Vagina (tissue), 2 donors: ENCODE results near the gene PIP4K2C. TPM values are rescaled to one million over a fixed set of nuclear protein-coding genes. Genes with fewer than 3 reads are reported as not detected.

Experiments used
- DNase-seq, 2 donors: peaks; one replicate each; pipeline ENCODE4 v3.0.0-alpha.2; 2017; ENCODE audit errors: extremely low spot score in 2 of 2
- H3K27ac ChIP-seq: fragments of 200-600 bp; sonication (generic); one replicate; pipeline ENCODE4 v1.5.1; 2019
- H3K27me3 ChIP-seq: fragments of 200-600 bp; sonication (generic); one replicate; pipeline ENCODE4 v1.5.1; 2019
- H3K36me3 ChIP-seq, 2 donors: fragments of 200-600 bp; sonication (generic); one replicate each; pipeline ENCODE4 v1.5.1; 2017 to 2019
- H3K4me1 ChIP-seq: fragments of 200-600 bp; sonication (generic); one replicate; pipeline ENCODE4 v1.5.1; 2019
- H3K4me3 ChIP-seq, 2 donors: fragments of 200-600 bp; sonication (generic); 1 replicate in 1 of 2; 2 replicates in 1 of 2; pipeline ENCODE4 v1.5.1; 2016 to 2019
- H3K9me3 ChIP-seq: fragments of 200-600 bp; sonication (generic); one replicate; pipeline ENCODE4 v1.5.1; 2019
- POLR2A ChIP-seq, 2 donors: fragments of 450-650 bp; IDR thresholded peaks; one replicate each; pipeline ENCODE4 v1.6.1; 2017; ENCODE audit warnings: antibody characterized with exemption in 2 of 2, mild to moderate bottlenecking in 2 of 2, moderate library complexity in 2 of 2
- POLR2AphosphoS5 ChIP-seq, 2 donors: sonication (generic); formaldehyde crosslinking; IDR thresholded peaks; one replicate each; pipeline ENCODE4 v1.9.0; 2017; ENCODE audit warnings: antibody characterized with exemption in 2 of 2, mild to moderate bottlenecking in 2 of 2, low read depth in 1 of 2; ENCODE audit not compliant: insufficient read depth in 1 of 2
- intact Hi-C: fragments of 100-400 bp; cut with DNase I; formaldehyde crosslinking; loops from one replicate; pipeline ENCODE4 v1.15.1; 2023
- total RNA-seq: library from RNA; depleted of rRNA; stranded (reverse); fragments of >200 nt; gene quantifications from one replicate; pipeline ENCODE4 v1.2.3, GENCODE V29; 2016
- TF ChIP-seq, protein P1 (sequence below), 3 experiments: fragments of 450-650 bp in 2 of 3; fragments of 200-600 bp in 1 of 3; sonication (generic) in 1 of 3; IDR thresholded peaks; one replicate each; pipeline ENCODE4 v1.5.1; 2017 to 2019; ENCODE audit warnings: antibody characterized with exemption in 3 of 3, mild to moderate bottlenecking in 2 of 3, moderate library complexity in 2 of 3

PIP4K2C gene
- total RNA-seq, 1 donor from 2014 or later: 16.7 TPM

DNA sequence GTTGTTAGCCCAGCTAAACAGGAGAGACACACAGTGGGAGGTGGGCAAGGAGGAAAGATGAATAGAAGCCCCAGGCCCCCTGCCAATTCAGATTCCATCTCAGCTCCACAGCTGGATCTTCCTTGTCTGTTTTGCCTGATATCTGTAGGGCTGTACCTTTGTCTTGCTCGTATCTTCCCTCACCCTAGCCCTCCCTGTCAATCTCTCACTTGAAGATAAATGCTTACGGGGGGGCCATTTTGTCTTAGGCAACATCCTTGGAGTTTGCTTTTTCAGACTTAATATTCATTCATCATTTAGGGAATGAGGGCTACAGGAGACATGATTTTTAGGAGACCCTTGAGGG, 38.7 kb upstream of the PIP4K2C start:
- DNase-seq: no peak

DNA sequence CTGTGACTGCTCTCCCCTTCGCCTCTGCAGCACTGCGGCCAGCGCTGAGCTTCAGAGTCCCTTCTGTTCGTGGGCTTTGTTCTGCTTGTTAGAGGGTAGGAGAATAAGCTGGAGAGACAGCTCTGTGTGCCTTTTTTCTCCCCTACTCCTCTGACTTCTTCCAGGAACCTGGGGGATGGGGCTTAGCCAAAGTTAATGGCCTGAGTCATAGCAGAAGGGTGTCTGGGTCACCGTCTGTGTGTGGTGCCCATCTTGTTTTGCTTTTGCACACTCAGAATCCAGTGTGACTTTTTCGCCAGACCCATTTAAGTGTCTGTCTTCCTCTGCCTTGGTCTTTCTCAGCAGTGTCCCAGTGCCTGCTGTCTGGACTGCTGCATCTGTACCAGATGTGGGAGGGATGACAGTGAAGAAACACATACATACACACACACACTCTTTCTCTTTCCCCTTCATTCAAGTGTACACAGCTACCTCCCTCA, 38.1 kb upstream of the PIP4K2C start:
- Histone ChIP-seq H3K4me1 (peaks cover 13% of the 10 kb centered on the region), H3K27ac (no peak overlapping the region), H3K4me3 (no peak overlapping the region), H3K36me3 (no peaks in the 10 kb centered on the region), H3K9me3 (no peaks in the 10 kb centered on the region), H3K27me3 (no peaks in the 10 kb centered on the region)
- DNase-seq: no peak
- TF ChIP-seq POLR2A (IDR thresholded peaks at IDR 0.05) (no peak), POLR2AphosphoS5 (IDR thresholded peaks at IDR 0.05; ENCODE audit: insufficient read depth in 1 of 2, low read depth in 1 of 2) (no peak)
- TF ChIP-seq, protein P1, sequence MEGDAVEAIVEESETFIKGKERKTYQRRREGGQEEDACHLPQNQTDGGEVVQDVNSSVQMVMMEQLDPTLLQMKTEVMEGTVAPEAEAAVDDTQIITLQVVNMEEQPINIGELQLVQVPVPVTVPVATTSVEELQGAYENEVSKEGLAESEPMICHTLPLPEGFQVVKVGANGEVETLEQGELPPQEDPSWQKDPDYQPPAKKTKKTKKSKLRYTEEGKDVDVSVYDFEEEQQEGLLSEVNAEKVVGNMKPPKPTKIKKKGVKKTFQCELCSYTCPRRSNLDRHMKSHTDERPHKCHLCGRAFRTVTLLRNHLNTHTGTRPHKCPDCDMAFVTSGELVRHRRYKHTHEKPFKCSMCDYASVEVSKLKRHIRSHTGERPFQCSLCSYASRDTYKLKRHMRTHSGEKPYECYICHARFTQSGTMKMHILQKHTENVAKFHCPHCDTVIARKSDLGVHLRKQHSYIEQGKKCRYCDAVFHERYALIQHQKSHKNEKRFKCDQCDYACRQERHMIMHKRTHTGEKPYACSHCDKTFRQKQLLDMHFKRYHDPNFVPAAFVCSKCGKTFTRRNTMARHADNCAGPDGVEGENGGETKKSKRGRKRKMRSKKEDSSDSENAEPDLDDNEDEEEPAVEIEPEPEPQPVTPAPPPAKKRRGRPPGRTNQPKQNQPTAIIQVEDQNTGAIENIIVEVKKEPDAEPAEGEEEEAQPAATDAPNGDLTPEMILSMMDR (IDR thresholded peaks at IDR 0.05): no peak
- intact Hi-C loops: no loop called here

More for the DNA sequence above, 38.7 kb upstream of the PIP4K2C start:
- H3K4me3 ChIP-seq: no peak overlapping the region
- no peaks in the 10 kb centered on the region for H3K27me3 ChIP-seq
- no peak overlapping the region for H3K27ac ChIP-seq
- H3K9me3 ChIP-seq: no peaks in the 10 kb centered on the region
- peaks cover 13% of the 10 kb centered on the region for H3K4me1 ChIP-seq
- no peak for TF ChIP-seq POLR2A (IDR thresholded peaks at IDR 0.05)
- TF ChIP-seq, protein P1 (IDR thresholded peaks at IDR 0.05): no peak
- intact Hi-C loops: no loop called here
- H3K36me3 ChIP-seq: no peaks in the 10 kb centered on the region

DNA sequence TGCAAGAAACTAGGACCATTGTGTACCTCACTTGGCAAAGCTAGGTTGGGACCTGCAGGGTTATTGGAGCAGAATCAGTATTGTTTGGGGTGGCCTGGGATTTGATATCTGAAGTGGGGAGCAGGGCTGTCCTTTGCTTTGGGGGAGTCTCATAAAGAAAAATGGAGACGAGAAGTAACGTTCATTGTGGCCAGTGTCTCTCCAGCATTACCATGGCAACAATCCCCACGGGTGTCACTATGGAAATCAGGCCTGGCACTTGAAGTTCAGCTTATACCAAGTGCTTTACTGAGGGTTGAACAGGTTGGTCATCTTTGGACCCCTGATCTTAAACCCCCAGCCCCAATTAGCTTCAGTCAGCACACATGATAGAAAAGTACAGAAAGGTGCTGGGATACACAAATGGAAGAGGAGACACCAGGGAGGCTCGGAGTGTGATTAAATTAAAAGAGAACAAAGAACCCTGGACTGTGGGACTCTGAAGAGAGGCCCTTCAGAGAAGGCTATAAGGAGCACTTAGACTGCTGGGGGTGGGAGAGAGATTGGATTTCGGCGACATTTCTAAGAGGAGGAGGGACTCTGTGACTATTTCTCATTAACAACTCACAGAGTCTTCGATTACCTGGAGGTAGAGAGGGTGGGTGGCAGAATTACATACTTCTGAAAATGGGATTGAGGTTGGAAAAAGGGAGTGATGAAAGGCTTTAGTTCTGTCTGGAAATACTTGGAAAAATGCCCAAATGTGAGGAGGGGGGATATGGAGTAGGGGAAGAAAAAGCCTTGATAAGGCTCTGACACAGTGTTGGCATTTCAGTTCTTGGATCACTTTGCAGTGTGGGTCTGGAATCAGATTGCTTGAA, 37.4 kb upstream of the PIP4K2C start:
- Histone ChIP-seq H3K4me1 (peaks cover 13% of the 10 kb centered on the region), H3K27me3 (no peaks in the 10 kb centered on the region), H3K4me3 (no peak overlapping the region), H3K9me3 (no peaks in the 10 kb centered on the region), H3K36me3 (no peaks in the 10 kb centered on the region), H3K27ac (no peak overlapping the region)
- no peak for TF ChIP-seq POLR2A (IDR thresholded peaks at IDR 0.05)
- intact Hi-C loops: no loop called here
- no peak for DNase-seq

DNA sequence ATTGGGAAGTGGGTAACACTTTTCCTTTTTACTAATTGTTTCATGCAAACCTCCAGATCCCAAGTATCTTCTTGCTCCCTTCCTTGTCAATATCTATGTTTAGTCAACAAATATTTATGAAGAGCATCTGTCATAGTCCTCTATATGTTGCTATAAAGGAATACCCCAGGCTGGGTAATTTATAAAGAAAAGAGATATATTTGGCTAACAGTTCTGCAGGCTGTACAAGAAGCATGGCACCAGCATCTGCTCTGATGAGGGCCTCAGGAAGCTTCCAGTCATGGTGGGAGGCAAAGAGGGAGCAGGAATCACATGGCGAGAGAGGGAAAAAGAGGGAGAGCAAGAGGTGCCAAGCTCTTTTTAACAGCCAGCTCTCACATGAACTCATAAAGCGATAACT, 36.5 kb upstream of the PIP4K2C start:
- H3K27me3 ChIP-seq: no peaks in the 10 kb centered on the region
- H3K36me3 ChIP-seq: no peaks in the 10 kb centered on the region
- no peak for DNase-seq
- no peak overlapping the region for H3K27ac ChIP-seq
- TF ChIP-seq, protein P1 (IDR thresholded peaks at IDR 0.05): no peak
- TF ChIP-seq POLR2A (IDR thresholded peaks at IDR 0.05): no peak
- no peak for TF ChIP-seq POLR2AphosphoS5 (IDR thresholded peaks at IDR 0.05; ENCODE audit: insufficient read depth in 1 of 2, low read depth in 1 of 2)
- peaks cover 10% of the 10 kb centered on the region for H3K4me1 ChIP-seq
- H3K4me3 ChIP-seq: no peak overlapping the region
- no peaks in the 10 kb centered on the region for H3K9me3 ChIP-seq
- intact Hi-C loops: no loop called here

DNA sequence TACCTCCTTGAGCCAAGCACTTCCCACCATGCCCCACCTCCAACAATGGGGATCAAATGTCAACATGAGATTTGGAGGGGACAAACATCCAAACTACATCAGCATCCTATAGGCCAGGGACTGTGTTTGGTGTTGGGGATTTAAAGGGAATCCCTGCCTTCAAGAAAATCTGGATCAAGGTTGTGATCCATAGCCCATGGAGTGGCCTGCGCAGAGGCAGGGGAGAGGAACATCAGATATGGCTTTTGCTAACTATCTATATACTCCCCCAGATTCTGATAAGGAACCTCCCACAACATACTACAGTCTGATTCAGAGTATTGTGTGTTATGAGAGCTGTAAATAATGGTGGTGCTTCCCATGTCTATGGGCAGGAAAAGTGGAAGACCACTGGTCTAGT, 36.1 kb upstream of the PIP4K2C start:
- Histone ChIP-seq H3K27ac (no peak overlapping the region), H3K27me3 (no peaks in the 10 kb centered on the region), H3K4me1 (peaks cover 7% of the 10 kb centered on the region), H3K36me3 (no peaks in the 10 kb centered on the region), H3K4me3 (no peak overlapping the region), H3K9me3 (no peaks in the 10 kb centered on the region)
- TF ChIP-seq, protein P1 (IDR thresholded peaks at IDR 0.05): no peak
- no peak for TF ChIP-seq POLR2A (IDR thresholded peaks at IDR 0.05)
- TF ChIP-seq POLR2AphosphoS5 (IDR thresholded peaks at IDR 0.05; ENCODE audit: insufficient read depth in 1 of 2, low read depth in 1 of 2): no peak
- intact Hi-C loops: no loop called here
- no peak for DNase-seq
